ENCODE measurements around the gene CHN2.

CHN2 gene

DNA sequence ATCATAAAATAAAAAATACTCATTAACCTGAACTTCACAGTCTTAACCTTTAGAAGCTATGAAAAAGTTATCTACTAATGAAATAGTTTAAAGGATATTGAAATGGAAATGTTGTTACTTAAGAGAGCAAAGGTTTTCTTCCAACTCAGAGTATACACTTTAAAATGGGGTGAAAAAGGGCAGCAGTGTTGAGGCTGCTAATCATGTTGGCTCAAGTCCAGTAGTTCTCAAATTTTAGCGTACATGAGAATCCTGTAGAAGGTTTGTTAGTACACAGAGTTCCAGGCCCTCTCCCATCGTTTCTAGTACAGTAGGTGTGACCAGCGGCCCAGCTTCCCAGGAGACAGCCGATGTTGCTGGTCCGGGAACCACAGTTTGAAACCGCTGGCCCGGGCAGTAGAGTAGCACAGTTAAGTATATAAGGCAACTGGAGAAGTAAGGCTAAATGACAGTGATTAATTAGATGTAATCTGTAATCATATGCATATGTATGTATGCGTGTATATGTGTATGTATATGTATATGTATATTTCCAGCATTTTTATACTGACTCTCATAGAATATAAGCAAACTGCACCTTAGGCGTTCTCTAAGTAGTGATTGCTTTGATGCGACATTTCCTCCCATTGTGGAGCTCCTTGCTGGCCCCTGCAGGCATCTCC is 221.8 kb downstream of the CHN2 start:
- no peak for TF ChIP-seq CTCF (IDR thresholded peaks at IDR 0.05; ENCODE audit: control insufficient read depth, extremely low read depth, insufficient read depth)
- no peak overlapping the region for H3K4me3 ChIP-seq (ENCODE audit: low read depth, low read length)
- DNase-seq (ENCODE audit: low read depth), result no peak

DNA sequence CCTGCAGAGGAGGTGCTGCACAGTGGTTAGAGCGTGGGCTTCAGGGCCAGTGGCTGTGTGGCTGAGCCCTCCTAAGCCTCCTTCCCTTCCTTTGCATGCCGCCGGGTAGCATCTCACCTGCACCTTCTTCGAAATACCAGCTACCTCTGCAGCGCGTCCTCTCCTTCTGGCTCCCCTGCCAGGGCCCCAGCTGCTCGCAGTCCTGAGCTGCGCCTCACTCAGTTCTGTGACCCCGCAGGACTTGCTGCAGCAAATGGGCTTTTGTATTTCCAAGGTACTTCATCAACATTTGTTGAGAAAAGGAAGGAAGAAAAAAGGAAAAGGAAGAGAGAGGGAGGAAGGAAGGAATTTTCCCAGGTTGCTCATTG is 222.3 kb downstream of the CHN2 start:
- no peak overlapping the region for H3K4me3 ChIP-seq (ENCODE audit: low read depth, low read length)
- no peak for TF ChIP-seq CTCF (IDR thresholded peaks at IDR 0.05; ENCODE audit: control insufficient read depth, extremely low read depth, insufficient read depth)
- DNase-seq (ENCODE audit: low read depth), result no peak

DNA sequence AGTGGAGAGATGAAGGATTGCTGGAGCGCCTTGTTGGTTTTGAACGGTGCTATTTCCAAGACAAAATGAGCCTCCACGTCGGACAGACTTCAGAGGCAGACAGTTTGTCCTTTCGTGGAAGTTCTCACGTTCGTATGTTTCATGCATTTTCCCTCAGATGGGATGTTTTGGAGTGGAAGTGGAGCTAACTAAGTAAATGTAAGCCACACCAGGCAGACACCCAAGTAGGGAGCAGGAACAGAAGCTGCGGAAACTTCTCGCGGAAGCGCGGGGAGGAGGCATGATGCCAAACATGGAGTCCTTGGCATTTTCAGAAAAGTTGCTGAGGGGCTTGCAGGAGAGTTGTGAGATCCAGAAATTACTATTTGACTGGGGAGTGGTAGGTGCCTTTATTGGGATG is 223.5 kb downstream of the CHN2 start:
- TF ChIP-seq CTCF (IDR thresholded peaks at IDR 0.05; ENCODE audit: control insufficient read depth, extremely low read depth, insufficient read depth), result no peak
- no peak for DNase-seq (ENCODE audit: low read depth)
- H3K4me3 ChIP-seq (ENCODE audit: low read depth, low read length), result no peak overlapping the region

DNA sequence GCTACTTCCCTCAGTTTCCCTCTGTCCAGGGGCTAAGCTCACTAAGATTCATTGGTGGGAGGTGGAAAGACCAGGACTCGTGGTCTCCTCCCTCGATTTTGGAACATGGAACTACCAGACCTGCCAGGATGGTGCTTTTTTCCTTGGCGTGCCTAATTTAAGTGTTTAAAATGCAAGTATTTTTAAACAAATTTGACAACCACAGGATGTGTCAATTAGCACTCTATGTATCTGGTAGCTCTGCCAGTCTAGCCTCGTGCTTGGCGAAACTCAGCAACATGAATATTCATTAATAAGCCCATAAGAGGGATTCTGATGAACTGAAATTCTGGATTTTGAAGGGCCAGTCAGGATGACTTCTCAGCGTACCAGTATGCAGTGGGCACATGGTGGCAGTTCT is 224.1 kb downstream of the CHN2 start:
- DNase-seq (ENCODE audit: low read depth), result no peak
- H3K4me3 ChIP-seq (ENCODE audit: low read depth, low read length), result no peak overlapping the region
- TF ChIP-seq CTCF (IDR thresholded peaks at IDR 0.05; ENCODE audit: control insufficient read depth, extremely low read depth, insufficient read depth), result no peak

- TF ChIP-seq CTCF (IDR thresholded peaks at IDR 0.05; ENCODE audit: control insufficient read depth, extremely low read depth, insufficient read depth), result no peak
- no peak overlapping the region for H3K4me3 ChIP-seq (ENCODE audit: low read depth, low read length)
- no peak for DNase-seq (ENCODE audit: low read depth)
Observed at GRCh38 chr7:29420011-29420410, 225.4 kb downstream of the CHN2 start.

DNA sequence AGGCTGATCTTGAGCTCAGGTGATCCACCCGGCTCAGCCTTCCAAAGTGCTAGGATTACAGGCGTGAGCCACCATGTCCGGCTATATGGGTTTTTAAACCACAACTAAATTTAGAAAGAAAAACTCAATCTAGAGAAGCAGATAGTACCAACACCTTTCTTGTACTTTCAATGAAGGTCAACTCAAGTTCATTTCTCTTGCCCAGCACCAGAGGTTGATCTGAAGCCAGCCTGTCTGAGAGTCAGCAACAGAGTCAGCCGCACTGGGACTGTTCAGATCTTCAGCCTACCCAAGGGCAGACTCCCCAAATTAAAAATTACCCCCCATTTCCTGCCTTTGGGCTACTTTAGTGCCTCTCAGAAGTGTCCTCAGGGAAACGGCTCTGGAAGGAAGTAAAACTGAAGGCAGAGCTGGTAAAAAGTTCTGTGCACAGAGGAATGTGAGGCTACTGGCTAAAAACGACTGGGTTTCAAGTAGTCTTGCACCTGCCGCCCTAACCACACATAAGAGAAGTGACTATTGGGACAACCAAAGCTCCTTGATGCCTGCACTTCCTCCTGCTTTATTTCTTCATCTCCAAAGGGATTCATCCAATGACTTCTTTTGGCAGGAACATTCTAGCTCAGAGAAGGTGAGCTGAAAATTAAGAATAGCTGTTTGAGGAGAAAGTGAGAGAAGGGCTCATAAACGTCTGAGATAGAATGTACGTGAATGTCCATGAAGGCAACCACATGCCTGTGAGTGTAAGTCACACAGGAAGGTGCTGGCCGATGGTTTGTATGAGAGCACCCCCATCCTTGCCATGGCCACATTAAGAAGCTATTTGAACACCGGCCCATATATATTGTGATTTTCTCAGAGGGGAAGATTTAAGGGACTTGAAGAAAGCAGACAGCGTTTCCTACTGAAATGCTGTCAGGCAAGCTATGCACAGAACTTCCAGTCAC is 226.7 kb downstream of the CHN2 start:
- no peak for TF ChIP-seq CTCF (IDR thresholded peaks at IDR 0.05; ENCODE audit: control insufficient read depth, extremely low read depth, insufficient read depth)
- no peak overlapping the region for H3K4me3 ChIP-seq (ENCODE audit: low read depth, low read length)
- DNase-seq (ENCODE audit: low read depth), result no peak

Data from LNCaP clone FGC (cell line).